ENCODE measurements around the gene PPP1R7. TPM values are rescaled to one million over a fixed set of nuclear protein-coding genes. Genes with fewer than 3 reads are reported as not detected.

Gene PPP1R7
- total RNA-seq, 6 donors from 2014 or later: 38.8 to 76.1 (median 57.7) TPM

GRCh38 chr2:241208058-241208457, 57.8 kb downstream of the PPP1R7 start:
- Histone ChIP-seq H3K27me3 (no peaks in the 10 kb centered on the region), H3K4me3 (no peak overlapping the region), H3K9me3 (no peaks in the 10 kb centered on the region), H3K36me3 (no peaks in the 10 kb centered on the region), H3K27ac (no peak overlapping the region), H3K4me1 (no peaks in the 10 kb centered on the region)
- no peak for DNase-seq
- TF ChIP-seq POLR2AphosphoS5 (IDR thresholded peaks at IDR 0.05) (no peak), CTCF (IDR thresholded peaks at IDR 0.05) (no peak), EP300 (IDR thresholded peaks at IDR 0.05) (no peak), POLR2A (IDR thresholded peaks at IDR 0.05) (no peak)
- WGBS, 2 donors: 67 to 77% methylated on average over 4 to 6 of the region's 6 CpGs
- no peak for ATAC-seq (ENCODE audit: low FRiP score in 2 of 2)

DNA sequence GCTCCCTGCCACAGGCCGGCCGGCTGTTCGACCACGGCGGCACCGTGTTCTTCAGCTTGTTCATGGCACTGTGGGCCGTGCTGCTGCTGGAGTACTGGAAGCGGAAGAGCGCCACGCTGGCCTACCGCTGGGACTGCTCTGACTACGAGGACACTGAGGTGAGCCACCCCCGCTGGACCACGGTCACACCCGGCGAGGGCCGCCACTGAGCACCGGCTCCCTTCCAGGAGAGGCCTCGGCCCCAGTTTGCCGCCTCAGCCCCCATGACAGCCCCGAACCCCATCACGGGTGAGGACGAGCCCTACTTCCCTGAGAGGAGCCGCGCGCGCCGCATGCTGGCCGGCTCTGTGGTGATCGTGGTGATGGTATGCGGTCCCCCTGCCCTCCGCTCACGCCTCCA, 59.0 kb downstream of the PPP1R7 start:
- H3K4me1 ChIP-seq: no peaks in the 10 kb centered on the region
- ATAC-seq (ENCODE audit: low FRiP score in 2 of 2): peak; percentile 11 to 12
- no peaks in the 10 kb centered on the region for H3K27me3 ChIP-seq

GRCh38 chr2:241211276-241211675, 61.0 kb downstream of the PPP1R7 start:
- no peak for TF ChIP-seq POLR2A (IDR thresholded peaks at IDR 0.05)
- no peak for TF ChIP-seq POLR2AphosphoS5 (IDR thresholded peaks at IDR 0.05)
- TF ChIP-seq CTCF (IDR thresholded peaks at IDR 0.05): no peak
- no peak for TF ChIP-seq EP300 (IDR thresholded peaks at IDR 0.05)
- 3 to 19% methylated on average over 2 of the region's 2 CpGs for WGBS, 2 donors
- no peaks in the 10 kb centered on the region for H3K36me3 ChIP-seq
- no peaks in the 10 kb centered on the region for H3K4me1 ChIP-seq
- no peaks in the 10 kb centered on the region for H3K9me3 ChIP-seq
- no peak overlapping the region for H3K27ac ChIP-seq
- no peak for DNase-seq
- ATAC-seq (ENCODE audit: low FRiP score in 2 of 2): no peak
- no peak overlapping the region for H3K4me3 ChIP-seq
- H3K27me3 ChIP-seq: no peaks in the 10 kb centered on the region

More for the DNA sequence above, 59.0 kb downstream of the PPP1R7 start:
- H3K4me3 ChIP-seq: no peak overlapping the region
- WGBS, 2 donors: 92 to 95% methylated on average over 14 to 32 of the region's 33 CpGs
- peak in 1 of 2 donors; percentile 82 for DNase-seq
- no peaks in the 10 kb centered on the region for H3K36me3 ChIP-seq
- H3K27ac ChIP-seq: no peak overlapping the region
- H3K9me3 ChIP-seq: no peaks in the 10 kb centered on the region
- no peak for TF ChIP-seq POLR2A (IDR thresholded peaks at IDR 0.05)
- TF ChIP-seq POLR2AphosphoS5 (IDR thresholded peaks at IDR 0.05): no peak
- no peak for TF ChIP-seq CTCF (IDR thresholded peaks at IDR 0.05)
- TF ChIP-seq EP300 (IDR thresholded peaks at IDR 0.05): no peak

GRCh38 chr2:241213041-241213440, 62.8 kb downstream of the PPP1R7 start:
- Histone ChIP-seq H3K4me3 (no peak overlapping the region), H3K27ac (no peak overlapping the region), H3K4me1 (peaks cover 0 to 6% (median 2%) of the 10 kb centered on the region in 4 donors), H3K9me3 (no peaks in the 10 kb centered on the region), H3K27me3 (no peaks in the 10 kb centered on the region), H3K36me3 (no peaks in the 10 kb centered on the region)
- TF ChIP-seq POLR2A (IDR thresholded peaks at IDR 0.05) (no peak), POLR2AphosphoS5 (IDR thresholded peaks at IDR 0.05) (no peak), EP300 (IDR thresholded peaks at IDR 0.05) (no peak), CTCF (IDR thresholded peaks at IDR 0.05) (no peak)
- WGBS, 2 donors: 83 to 91% methylated on average over 8 to 13 of the region's 13 CpGs
- DNase-seq (peak in 1 of 2 donors; percentile 70), ATAC-seq (ENCODE audit: low FRiP score in 2 of 2) (no peak)

GRCh38 chr2:241213567-241213966, 63.3 kb downstream of the PPP1R7 start:
- ATAC-seq (ENCODE audit: low FRiP score in 2 of 2) (no peak), DNase-seq (no peak)
- Histone ChIP-seq H3K36me3 (no peaks in the 10 kb centered on the region), H3K9me3 (no peaks in the 10 kb centered on the region), H3K4me3 (no peak overlapping the region), H3K4me1 (peaks cover 0 to 8% (median 4%) of the 10 kb centered on the region in 4 donors), H3K27ac (no peak overlapping the region), H3K27me3 (no peaks in the 10 kb centered on the region)
- TF ChIP-seq CTCF (IDR thresholded peaks at IDR 0.05) (no peak), POLR2A (IDR thresholded peaks at IDR 0.05) (no peak), EP300 (IDR thresholded peaks at IDR 0.05) (no peak)
- WGBS, 2 donors: 62 to 71% methylated on average over 3 to 7 of the region's 7 CpGs
